ENCODE measurements around the gene ANXA7.

The ANXA7 gene

DNA sequence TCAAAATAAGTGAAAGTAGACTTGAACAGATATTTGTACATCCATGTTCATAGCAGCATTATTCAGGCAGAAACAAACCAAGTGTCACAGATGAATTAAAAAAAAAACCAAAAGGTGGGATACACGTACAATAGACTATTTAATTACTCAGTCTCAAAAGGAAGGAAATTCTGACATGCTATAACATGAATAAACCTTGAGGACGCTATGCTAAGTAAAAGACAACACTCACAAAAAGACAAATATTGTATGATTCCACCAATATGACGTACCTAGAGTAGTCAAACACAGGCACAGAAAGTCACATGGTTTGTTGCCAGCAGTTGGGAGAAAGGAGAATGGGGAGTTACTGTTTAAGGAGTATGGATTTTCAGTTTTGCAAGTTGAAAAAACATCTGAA lies 37.2 kb downstream of the ANXA7 start:
- no peak for DNase-seq (ENCODE audit: low spot score)
- TF ChIP-seq CTCF (IDR thresholded peaks at IDR 0.05; ENCODE audit: extremely low read depth, insufficient read depth, missing control alignments), result no peak
- in situ Hi-C loops (cut with MboI; ENCODE audit: low pct_unique_long_range_greater_than_20kb, low sequenced_read_pairs, unreplicated experiment), result no loop called here

DNA sequence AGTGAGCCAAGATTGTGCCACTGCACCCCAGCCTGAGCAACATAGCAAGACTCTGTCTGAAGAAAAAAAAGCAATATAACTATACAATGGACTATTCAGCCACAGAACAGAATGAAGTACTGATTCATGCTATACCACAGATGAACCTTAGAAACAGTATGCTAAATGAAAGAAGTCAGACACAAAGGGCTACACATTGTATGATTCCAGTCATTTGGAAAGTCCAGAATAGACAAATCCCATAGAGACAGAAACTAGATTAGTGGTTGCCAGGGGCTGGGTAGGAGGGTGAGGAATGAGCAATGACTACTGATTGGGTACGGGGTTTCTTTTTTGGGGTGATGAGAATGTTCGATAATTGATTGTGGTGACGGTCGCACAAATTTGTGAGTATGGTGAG lies 45.6 kb downstream of the ANXA7 start:
- in situ Hi-C loops (cut with MboI; ENCODE audit: low pct_unique_long_range_greater_than_20kb, low sequenced_read_pairs, unreplicated experiment), result no loop called here

GRCh38 chr10:73366381-73367298 lies 47.2 kb downstream of the ANXA7 start:
- in situ Hi-C loops (cut with MboI; ENCODE audit: low pct_unique_long_range_greater_than_20kb, low sequenced_read_pairs, unreplicated experiment), result no loop called here
- DNase-seq (ENCODE audit: low spot score), result no peak
- no peak for TF ChIP-seq CTCF (IDR thresholded peaks at IDR 0.05; ENCODE audit: extremely low read depth, insufficient read depth, missing control alignments)

More for the DNA sequence above, 45.6 kb downstream of the ANXA7 start:
- no peak for TF ChIP-seq CTCF (IDR thresholded peaks at IDR 0.05; ENCODE audit: extremely low read depth, insufficient read depth, missing control alignments)
- DNase-seq (ENCODE audit: low spot score), result no peak

- in situ Hi-C loops (cut with MboI; ENCODE audit: low pct_unique_long_range_greater_than_20kb, low sequenced_read_pairs, unreplicated experiment), result no loop called here
- no peak for TF ChIP-seq CTCF (IDR thresholded peaks at IDR 0.05; ENCODE audit: extremely low read depth, insufficient read depth, missing control alignments)
- no peak for DNase-seq (ENCODE audit: low spot score)
Observed at GRCh38 chr10:73364964-73365363, 48.9 kb downstream of the ANXA7 start.

DNA sequence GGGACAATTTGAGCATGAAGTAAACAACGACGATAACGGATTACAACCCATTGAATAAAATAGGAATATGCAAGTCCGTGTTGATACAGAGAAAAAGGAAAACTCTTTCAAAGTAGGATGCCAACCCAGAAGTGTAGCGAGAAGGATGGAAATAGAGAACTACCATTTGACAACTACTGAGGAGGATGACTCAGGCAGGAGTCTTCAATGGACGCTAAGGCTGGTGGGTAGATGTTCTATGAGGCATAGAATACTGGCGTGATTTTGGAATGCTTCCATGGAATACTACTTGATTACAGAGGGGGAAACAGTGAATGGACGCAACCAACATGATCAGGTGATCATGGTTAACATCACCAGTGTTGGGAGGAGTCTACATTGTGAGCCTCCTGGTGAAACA lies 54.4 kb downstream of the ANXA7 start:
- in situ Hi-C loops (cut with MboI; ENCODE audit: low pct_unique_long_range_greater_than_20kb, low sequenced_read_pairs, unreplicated experiment), result no loop called here
- no peak for TF ChIP-seq CTCF (IDR thresholded peaks at IDR 0.05; ENCODE audit: extremely low read depth, insufficient read depth, missing control alignments)
- DNase-seq (ENCODE audit: low spot score), result no peak

DNA sequence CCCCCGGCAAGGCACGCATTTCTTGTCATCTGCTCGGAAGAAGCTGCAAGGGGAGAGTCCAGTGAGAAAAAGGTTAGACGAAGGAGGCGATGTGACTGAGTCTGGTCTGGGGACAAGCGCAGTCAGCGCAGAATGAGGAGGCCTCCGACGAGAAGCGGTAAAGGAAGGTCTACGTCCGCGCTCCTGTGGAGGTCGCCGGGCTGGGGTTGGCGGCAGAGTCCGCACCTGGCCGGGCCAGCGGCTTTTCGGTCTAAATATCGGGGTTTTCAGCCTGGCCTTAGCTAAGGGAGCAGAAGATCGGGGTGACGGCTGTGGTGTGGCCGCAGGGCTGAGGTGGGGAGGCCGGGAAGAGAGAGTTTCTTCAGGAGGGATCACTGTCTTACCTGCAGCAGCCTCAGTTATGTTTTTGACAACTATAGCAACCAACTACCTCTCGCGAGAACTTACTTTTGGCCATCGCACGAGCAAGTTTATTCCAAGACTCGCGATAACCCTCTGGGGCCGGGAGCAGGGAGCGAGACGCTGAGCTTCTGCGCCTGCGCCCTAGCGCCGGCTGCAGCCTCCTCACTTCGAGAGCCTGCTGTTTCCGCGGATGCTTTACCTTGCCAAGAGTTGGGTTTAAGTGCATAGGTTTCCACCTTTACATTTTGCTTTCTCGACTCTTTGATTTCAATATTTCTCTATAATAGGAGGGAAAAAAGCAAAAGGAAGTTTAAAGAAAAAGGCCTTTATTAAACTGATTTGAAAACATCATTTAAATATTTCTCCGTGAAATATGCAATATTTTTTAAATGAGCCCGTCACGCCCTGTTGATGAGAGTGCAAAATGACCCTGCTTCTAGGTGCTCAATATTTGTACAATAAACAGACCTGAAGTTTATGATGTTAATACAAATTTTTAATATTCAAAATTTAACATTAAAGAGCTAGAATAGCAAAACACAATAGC lies 55.3 kb downstream of the ANXA7 start, which contains the start of gene CFAP70:
TSS of gene CFAP70 (minus strand) at position 534 of the 949 bp plus-strand sequence. CDS start 4,068 bp downstream, outside the sequence.
- in situ Hi-C loops (cut with MboI; ENCODE audit: low pct_unique_long_range_greater_than_20kb, low sequenced_read_pairs, unreplicated experiment), result no loop called here
- DNase-seq (ENCODE audit: low spot score), result peak; percentile 90
- no peak for TF ChIP-seq CTCF (IDR thresholded peaks at IDR 0.05; ENCODE audit: extremely low read depth, insufficient read depth, missing control alignments)

All from GM13977 (cell line).